8988T (cell line): ENCODE results near the gene TMIGD2.
"Not testable (repeated sequence)": the region's sequence is repeated elsewhere in the genome, so short reads cannot be mapped to it uniquely, and the experiment has no call there.

Experiments
- DNase-seq: peaks from one replicate; pipeline ENCODE4 v3.0.0; 2011

TMIGD2 gene

DNA sequence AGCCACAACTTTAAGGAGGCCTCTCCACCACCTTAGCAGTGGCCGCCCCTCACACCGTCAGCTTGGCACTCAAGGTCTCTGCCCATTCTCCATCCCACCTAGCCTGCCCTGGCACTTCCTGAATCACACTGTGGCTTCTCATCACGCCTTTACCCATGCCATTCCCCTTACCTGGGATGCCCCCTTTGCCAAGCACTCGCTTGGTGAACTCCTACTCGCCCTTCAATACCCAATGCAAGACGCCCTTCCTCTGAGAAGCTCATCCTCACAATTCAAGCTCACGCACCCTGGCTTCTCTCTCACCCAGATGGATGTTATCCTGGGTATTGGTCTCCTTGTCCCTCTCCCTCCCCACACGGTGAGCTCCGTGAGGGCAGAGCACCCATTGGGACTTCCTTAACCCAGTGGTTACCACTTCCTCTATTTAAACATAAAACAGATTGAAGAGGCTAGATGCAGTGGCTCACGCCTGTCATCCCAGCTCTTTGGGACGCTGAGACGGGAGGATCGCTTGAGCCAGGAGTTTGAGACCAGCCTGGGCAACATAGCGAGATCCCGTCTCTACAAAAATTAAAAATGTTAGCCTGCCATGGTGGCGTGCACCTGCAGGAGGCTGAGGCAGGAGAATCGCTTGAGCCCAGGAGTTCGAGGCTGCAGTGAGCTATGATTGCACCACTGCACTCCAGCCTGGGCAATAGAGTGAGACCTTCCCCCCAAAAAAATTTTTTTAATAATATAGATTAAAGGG lies 35.8 kb downstream of the TMIGD2 start:
- no peak for DNase-seq

DNA sequence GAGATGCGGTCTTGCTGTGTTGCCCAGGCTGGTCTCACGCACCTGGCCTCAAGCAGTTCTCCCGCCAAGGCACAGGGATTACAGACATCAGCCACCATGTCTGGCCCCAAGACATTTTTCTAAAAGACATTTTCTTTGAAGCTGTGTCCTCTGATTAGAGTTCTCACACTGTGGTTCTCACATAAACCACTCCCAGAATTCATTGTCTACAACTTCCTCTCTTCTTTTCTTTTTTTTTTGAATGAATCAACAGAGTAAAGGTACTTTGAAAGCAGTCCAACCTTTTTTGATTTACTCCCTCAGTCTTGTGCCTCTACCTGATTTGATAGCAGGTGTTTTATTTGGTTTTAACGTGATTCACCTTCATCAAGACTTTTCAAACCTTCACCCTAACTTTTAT lies 37.4 kb downstream of the TMIGD2 start:
- no peak for DNase-seq

GRCh38 chr19:4260613-4261191 lies 41.5 kb downstream of the TMIGD2 start:
- DNase-seq: no peak

GRCh38 chr19:4258181-4258580 lies 44.0 kb downstream of the TMIGD2 start:
- no peak for DNase-seq

DNA sequence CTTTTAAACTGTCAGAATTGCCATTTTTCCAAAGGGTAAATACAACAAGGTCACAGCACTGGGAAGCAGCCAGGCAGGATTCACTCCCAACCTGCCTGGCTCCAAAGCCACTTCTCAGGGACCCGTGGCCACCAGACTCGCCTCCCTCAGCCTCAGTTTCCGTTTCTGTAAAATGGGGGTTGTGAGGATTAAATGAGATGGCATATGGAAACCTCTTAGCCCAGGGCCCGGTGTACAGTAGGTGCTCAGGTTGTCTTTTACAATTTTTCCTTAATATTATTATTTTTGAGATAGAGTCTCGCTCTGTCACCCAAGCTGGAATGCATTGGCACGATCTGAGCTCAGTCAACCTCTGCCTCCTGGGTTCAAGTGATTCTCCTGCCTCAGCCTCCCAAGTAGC lies 45.2 kb downstream of the TMIGD2 start:
- DNase-seq: no peak

DNA sequence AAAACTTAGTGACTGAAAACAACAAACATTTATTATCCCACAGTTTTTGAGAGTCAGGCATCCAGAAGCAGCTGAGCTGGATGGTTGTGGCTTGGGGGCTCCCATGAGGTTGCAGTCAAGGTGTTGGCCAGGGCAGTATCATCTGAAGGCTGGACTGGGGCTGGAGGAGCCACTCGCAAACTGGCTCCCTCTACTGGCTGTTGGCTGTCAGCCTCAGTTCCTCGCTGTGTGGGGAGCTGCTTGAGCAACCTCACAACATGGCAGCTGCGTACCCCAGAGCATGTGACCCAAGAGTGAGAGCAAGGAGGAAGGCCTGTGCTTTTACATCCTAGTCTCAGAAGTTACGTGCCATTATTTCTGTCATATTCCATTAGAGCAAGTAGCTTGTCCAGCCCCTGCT lies 45.6 kb downstream of the TMIGD2 start:
- no peak for DNase-seq

DNA sequence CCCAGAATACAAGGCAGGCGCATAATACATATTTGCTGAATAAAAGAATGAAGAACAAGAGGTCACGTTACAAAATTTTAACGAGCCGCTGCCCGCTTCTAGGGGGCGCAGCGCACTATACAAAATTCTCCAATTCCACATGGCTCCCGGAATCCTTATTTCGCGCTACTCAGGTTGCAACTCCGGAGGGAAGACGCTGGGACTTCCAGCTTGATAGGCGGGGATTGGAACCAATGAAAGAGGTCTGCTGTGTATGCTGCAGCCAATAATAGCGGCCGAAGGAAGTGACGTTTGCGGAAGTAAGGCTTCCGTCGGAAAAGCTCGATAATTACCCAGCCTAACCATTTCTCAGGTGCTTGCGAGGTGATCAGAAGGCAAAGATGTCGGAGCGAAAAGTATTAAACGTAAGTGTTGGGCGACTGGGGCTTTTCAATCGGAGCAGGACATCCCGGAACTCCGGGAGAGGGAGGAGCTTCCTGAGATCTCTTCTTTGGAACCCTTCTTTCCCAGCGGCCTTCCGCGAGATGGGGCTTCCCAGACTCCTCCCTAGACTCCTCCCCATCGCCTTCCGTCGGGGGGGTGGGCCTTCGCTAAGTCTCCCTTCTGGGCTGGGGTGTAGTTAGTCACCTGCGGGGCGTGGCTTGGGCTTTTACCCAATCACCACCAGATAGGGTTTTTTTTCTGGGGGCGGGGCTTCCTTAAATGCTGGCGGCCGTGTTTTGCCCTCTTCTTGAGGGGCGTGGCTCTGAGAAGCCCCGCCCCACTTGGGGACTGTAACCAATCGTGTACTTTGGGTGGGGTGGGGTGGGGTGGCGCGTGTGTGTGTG lies 55.2 kb downstream of the TMIGD2 start, which contains the start of gene YJU2:
Gene YJU2 (plus strand): TSS at position 314 of the 827 bp plus-strand sequence. CDS start 67 bp downstream, at position 381.
- DNase-seq: peak; percentile 68

GRCh38 chr19:4245938-4246337 lies 56.3 kb downstream of the TMIGD2 start:
- not testable (repeated sequence) for DNase-seq
